Mesothelial cell of epicardium (in vitro differentiated cells): ENCODE data around the gene ARGLU1. TPM values are rescaled to one million over a fixed set of nuclear protein-coding genes. Genes with fewer than 3 reads are reported as not detected.
A peak's percentile ranks its signal among the peaks of the same experiment; 100 is the strongest.

Source experiments
- DNase-seq, 2 experiments: peaks; one replicate each; pipeline ENCODE4 v3.0.0; 2021; ENCODE audit warnings: low spot score in 2 of 2; ENCODE audit not compliant: unreplicated experiment in 2 of 2
- H3K27ac Mint-ChIP-seq: 2 replicates; pipeline ENCODE4 v1.8.0; 2021; ENCODE audit warnings: mixed read lengths
- H3K27me3 Mint-ChIP-seq: 2 replicates; pipeline ENCODE4 v1.8.0; 2021; ENCODE audit warnings: low read depth, mixed read lengths
- H3K36me3 Mint-ChIP-seq: 2 replicates; pipeline ENCODE4 v1.8.0; 2021; ENCODE audit warnings: mixed read lengths
- H3K4me1 Mint-ChIP-seq: 2 replicates; pipeline ENCODE4 v1.8.0; 2021; ENCODE audit warnings: mixed read lengths
- H3K4me3 Mint-ChIP-seq: 2 replicates; pipeline ENCODE4 v1.8.0; 2021; ENCODE audit warnings: mild to moderate bottlenecking, moderate library complexity, mixed read lengths
- H3K9me3 Mint-ChIP-seq: 2 replicates; pipeline ENCODE4 v1.8.0; 2021; ENCODE audit warnings: mixed read lengths
- CTCF ChIP-seq: fragments of 200-600 bp; sonication (generic); IDR thresholded peaks from one replicate; pipeline ENCODE4 v1.5.0; 2021; ENCODE audit warnings: antibody characterized with exemption; ENCODE audit not compliant: unreplicated experiment
- total RNA-seq: library from RNA; stranded (reverse); gene quantifications from 3 replicates; pipeline ENCODE4 v1.2.1, GENCODE V29; 2021

The ARGLU1 gene
- total RNA-seq, 1 donor from 2014 or later, result 233 TPM

- Mint-ChIP-seq H3K27ac (peak overlapping the region; percentile 63), H3K36me3 (peaks cover 35% of the 10 kb centered on the region), H3K4me3 (no peak overlapping the region), H3K9me3 (no peaks in the 10 kb centered on the region), H3K27me3 (no peaks in the 10 kb centered on the region), H3K4me1 (peaks cover 73% of the 10 kb centered on the region)
- no peak for TF ChIP-seq CTCF
- DNase-seq, result no peak
Observed at GRCh38 chr13:106498571-106498970, 69.4 kb downstream of the ARGLU1 start.

- H3K27ac Mint-ChIP-seq, result peak overlapping the region; percentile 63
- DNase-seq, result no peak
- peaks cover 69% of the 10 kb centered on the region for H3K4me1 Mint-ChIP-seq
- H3K27me3 Mint-ChIP-seq, result no peaks in the 10 kb centered on the region
- no peak overlapping the region for H3K4me3 Mint-ChIP-seq
- H3K36me3 Mint-ChIP-seq, result peaks cover 39% of the 10 kb centered on the region
- H3K9me3 Mint-ChIP-seq, result no peaks in the 10 kb centered on the region
- TF ChIP-seq CTCF, result no peak
Observed at GRCh38 chr13:106498158-106498557, 69.8 kb downstream of the ARGLU1 start.

GRCh38 chr13:106497079-106497478, 70.9 kb downstream of the ARGLU1 start:
- no peaks in the 10 kb centered on the region for H3K9me3 Mint-ChIP-seq
- H3K4me1 Mint-ChIP-seq, result peaks cover 60% of the 10 kb centered on the region
- no peak for DNase-seq
- H3K4me3 Mint-ChIP-seq, result no peak overlapping the region
- H3K36me3 Mint-ChIP-seq, result peaks cover 43% of the 10 kb centered on the region
- H3K27ac Mint-ChIP-seq, result peak overlapping the region; percentile 39
- no peak for TF ChIP-seq CTCF
- H3K27me3 Mint-ChIP-seq, result no peaks in the 10 kb centered on the region

GRCh38 chr13:106496072-106496997, 71.6 kb downstream of the ARGLU1 start:
- no peak for DNase-seq
- no peak overlapping the region for H3K4me3 Mint-ChIP-seq
- TF ChIP-seq CTCF, result no peak
- H3K9me3 Mint-ChIP-seq, result no peaks in the 10 kb centered on the region
- peak overlapping the region; percentile 62 for H3K27ac Mint-ChIP-seq
- peaks cover 50% of the 10 kb centered on the region for H3K36me3 Mint-ChIP-seq
- H3K4me1 Mint-ChIP-seq, result peaks cover 57% of the 10 kb centered on the region
- H3K27me3 Mint-ChIP-seq, result no peaks in the 10 kb centered on the region

GRCh38 chr13:106494936-106495335, 73.0 kb downstream of the ARGLU1 start:
- TF ChIP-seq CTCF, result no peak
- Mint-ChIP-seq H3K9me3 (no peaks in the 10 kb centered on the region), H3K27ac (no peak overlapping the region), H3K4me1 (peaks cover 49% of the 10 kb centered on the region), H3K27me3 (no peaks in the 10 kb centered on the region), H3K36me3 (peaks cover 51% of the 10 kb centered on the region), H3K4me3 (no peak overlapping the region)
- DNase-seq, result no peak
